ENCODE data around the gene SORCS2.

Gene SORCS2

DNA sequence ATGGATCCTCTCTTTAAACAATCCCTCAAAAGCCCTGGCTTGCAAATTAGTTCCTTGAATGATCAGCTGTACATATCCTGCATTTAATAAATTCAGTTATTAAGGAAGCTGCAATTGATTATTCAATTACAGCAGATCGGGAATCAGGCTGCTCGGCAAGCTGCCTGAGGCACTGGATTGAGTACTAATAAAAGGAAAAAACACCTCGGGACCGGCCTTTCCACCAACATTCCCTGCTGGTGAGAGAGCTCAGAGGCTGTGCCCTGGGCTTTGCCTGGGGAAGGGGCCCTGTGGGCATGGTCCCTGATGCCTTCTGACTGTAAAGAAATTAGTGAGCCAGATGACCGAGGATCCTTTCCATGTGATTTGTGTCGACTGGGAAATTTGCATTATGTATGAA is 69.2 kb downstream of the SORCS2 start:
- in situ Hi-C loops (cut with MboI; ENCODE audit: low sequenced_read_pairs) = no loop called here

DNA sequence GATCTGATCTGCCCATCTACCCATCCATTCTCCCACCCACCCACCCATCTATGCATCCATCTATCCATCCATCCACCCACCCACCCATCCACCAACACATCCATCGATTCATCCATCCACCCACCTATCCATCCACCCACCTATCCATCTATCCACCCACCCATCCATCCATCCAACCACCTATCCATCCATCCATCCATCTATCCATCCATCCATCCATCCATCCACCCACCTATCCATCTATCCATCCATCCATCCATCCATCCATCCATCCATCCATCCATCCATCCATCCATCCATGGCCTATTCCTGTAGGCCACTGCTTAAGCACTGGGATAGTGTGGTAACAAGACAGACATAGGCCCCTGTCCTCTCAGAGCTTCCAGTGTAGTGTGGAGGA is 69.8 kb downstream of the SORCS2 start:
- in situ Hi-C loops (cut with MboI; ENCODE audit: low sequenced_read_pairs) = no loop called here

DNA sequence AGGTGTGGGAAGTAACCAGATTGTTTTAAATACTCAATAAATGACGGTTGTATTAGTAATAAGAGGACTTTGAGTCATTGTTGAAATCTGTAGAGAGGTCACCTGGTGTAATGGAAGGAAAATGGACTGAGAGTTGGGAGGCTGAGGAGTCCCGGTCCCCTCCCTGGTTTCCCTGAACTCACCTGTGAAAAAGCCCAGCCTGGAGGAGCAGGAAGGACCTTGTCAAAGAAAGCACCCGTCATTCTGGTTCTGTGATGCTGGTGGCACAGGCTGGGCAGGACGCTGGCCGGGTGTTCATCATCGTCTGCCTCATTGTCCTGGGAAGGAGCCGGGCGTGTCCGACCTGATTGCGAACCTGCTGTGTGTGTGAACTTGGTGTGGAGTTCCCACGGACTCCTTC is 70.8 kb downstream of the SORCS2 start:
- in situ Hi-C loops (cut with MboI; ENCODE audit: low sequenced_read_pairs) = no loop called here

DNA sequence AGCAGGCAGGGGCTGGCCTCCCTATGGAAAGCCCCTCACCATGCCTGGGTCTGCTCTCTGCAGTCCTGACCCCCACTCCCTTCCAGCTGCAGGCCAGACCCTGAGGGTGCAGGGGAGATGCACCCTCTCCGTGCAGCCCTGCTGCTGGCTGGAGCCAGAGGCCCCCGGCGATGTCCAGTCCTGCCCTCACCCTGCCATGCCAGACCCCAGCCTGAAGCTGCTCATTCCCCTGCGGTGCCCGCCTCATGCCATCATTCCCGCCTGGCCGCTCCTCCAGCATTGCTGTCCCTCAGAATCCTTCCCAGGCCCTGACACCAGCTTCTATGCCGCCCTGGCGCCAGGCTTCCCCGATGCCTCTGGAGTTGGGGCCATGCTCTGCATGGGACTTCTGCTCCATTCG is 72.4 kb downstream of the SORCS2 start:
- in situ Hi-C loops (cut with MboI; ENCODE audit: low sequenced_read_pairs) = no loop called here

DNA sequence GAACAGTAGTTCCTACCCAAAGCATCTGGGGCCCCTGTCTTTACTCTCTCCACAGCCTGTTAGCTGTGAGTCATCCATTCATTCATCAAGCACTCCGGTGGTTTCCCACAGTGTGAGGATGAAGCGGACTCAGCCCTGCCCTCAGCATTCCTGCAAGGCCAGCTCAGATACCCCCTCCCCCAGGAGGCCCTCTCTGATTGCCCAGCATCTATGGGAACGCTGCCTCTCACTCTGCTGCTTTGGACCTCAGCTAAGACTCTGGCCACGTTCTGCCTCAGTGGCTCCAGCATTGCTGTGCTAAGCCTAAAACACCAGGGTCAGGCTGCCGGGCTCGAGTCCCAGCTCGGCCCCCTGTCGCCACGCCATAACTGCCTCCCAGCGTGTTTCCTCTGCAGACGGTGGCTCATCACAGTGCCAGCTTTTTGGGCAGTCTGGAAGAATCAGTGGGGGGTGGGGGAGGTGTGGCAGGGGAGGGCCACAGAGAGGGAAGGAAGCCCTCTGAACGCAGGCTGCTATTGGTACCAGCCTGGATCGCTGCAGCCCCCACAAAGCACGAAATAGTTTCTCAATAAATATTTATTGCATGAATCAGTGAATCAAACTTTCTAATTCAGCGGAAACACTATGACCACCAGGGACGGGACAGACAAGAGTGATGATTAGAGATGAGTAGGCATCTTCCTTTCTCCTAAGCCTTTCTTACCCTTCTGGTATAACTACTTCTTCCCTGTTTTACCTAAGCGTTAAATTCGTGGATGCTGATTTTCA is 74.4 kb downstream of the SORCS2 start:
- in situ Hi-C loops (cut with MboI; ENCODE audit: low sequenced_read_pairs) = no loop called here

DNA sequence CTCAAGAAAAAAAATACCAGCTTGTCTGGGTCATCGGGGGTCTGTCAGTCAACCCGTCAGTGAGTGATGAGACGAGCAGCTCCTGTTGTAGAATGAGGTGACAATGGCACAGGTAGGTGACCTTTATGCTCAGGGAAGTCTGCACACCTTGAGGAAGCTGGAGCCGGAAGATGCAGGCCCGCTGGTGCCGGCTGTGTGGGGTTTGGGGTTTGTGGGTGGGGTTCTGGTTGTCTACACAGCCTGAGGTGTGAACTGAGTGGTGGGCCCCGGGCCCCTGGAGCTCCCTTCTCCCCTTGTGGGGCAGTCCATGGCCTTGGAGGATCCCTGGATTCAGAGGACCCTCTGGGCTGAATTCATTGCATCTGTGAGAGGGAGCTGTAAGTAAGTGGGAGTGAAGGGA is 75.5 kb downstream of the SORCS2 start:
- in situ Hi-C loops (cut with MboI; ENCODE audit: low sequenced_read_pairs) = no loop called here

DNA sequence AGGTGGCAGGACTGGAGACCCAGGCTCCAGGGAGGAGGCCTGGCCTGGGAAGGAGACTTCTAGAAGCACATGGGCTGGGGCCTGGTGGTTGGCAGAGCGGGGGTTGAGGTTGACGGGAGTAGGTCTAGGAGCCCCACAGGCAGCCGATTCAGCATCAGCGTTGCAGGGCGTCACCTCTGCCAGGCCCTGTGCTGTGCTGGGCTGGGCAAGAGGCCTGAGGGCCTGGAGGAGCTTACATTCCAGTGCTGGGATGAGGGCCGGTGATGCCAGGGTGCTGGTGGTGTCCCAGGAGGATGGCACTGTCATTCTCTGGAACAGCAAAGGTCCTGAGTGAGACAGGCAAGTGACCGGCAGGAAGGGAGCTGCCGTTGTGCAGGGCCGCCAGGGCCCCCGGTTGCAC is 76.6 kb downstream of the SORCS2 start:
- in situ Hi-C loops (cut with MboI; ENCODE audit: low sequenced_read_pairs) = no loop called here

DNA sequence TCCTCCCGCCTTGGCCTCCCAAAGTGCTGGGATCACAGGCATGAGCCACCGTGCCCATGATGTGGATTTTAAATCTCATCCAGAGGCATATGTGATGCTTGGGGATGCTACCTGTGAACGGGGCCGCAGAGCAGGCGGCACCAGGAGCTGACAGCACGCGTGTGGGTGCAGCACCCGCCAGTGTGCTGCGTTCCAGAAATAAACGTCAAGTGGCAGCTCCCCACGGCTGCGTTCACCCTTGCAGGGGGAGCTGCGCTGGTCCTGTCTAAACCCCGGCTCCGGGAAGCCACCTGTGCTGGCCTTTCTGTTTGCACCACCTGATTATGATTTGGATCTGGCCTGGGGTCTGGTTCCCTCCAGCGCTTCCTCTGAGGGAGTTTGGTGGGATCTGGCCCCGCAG is 77.8 kb downstream of the SORCS2 start:
- in situ Hi-C loops (cut with MboI; ENCODE audit: low sequenced_read_pairs) = no loop called here

DNA sequence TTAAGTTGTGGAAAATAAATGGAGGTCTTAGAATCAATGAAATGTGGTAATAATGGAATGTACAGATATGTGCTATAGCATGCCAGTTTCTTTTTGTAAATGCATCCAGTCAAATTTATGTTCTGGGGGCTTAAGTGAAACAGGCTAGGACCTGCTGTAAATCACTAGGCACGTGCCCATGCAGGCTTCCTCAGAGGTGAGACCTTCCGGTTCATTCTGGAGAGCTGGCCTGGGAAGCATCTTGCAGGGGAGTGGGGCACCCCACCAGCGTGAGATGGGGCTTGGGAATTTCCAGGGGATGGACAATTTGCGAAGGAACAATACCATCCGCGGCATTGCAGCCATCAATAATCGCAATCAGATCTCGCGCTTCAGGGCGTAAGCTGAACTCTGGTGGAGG is 80.1 kb downstream of the SORCS2 start:
- in situ Hi-C loops (cut with MboI; ENCODE audit: low sequenced_read_pairs) = no loop called here

DNA sequence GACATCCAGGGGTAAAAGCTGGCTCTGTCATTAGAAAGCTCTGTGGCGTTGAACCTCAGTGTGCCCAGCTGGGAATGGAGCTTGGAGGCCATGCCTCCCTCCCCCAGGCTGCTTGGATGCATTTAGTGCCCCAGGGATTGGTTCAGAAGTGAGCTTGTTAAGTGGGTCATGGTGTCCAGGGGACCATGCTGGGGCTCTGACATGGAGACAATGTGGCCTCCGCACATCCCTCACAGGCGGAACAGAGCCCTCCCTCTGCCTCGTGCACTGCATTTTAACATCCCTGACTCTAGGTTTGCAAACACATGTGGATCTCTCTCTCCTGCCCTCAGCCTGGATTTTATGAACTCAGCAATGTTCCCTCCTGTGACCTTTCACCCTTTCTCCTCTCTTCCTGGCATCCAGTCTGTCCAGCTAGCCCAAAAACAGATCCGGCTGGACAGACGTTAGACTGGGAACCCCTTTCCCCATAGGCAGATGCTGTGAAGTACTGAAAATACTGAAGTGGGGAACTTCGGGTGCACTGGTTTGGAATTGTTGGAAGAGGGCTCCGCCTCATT is 81.5 kb downstream of the SORCS2 start:
- in situ Hi-C loops (cut with MboI; ENCODE audit: low sequenced_read_pairs) = no loop called here

DNA sequence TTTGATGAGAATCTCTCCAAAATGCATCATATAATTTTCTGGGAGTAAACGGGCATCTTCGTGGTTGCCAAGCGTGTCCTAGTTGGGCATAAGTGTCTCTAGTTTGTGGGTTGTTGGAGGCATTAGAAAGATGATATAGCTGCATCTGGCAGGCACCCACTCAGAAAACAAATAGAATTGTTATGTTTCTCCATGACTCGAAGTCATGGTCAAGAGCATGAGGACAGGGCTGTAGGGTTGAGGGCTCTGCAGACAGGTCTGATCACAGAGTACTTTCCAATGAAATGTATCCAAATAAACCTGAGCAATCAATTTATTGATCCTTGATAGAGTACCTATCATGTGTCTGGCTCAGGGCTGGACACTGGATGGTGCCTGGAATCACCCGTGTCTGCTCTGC is 82.7 kb downstream of the SORCS2 start:
- in situ Hi-C loops (cut with MboI; ENCODE audit: low sequenced_read_pairs) = no loop called here

DNA sequence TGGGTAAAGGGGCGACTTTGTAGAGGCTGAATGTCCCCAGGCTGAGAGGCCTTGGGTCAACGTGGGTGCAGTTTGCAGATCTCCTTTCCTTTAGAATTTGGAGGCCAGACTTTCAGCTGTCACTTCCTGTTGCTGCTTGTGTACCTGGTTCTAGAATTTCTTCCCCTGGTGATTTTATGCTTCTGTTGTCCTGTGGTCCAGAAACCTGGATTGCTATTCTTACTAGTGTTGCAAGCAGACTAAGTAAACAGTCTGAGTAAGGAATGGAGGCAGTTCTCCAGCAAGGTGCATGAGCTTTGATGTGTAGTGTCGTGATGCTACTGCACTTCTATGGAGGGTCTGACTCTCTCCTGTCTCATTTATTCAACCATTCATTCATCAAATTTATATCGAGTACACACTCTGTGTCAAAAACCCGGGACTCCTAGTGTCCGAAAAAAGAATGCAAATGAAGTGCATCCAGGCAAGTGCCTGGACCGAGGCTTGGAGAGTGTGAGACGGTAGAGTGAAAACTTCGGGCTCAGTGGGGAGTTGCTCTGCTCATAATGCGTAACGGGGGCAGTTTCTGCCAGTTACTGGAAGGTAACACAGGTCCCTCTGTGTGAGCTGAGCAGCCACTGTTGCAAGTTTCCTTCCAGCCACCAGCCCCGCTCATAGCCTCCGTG is 83.3 kb downstream of the SORCS2 start:
- in situ Hi-C loops (cut with MboI; ENCODE audit: low sequenced_read_pairs) = no loop called here

DNA sequence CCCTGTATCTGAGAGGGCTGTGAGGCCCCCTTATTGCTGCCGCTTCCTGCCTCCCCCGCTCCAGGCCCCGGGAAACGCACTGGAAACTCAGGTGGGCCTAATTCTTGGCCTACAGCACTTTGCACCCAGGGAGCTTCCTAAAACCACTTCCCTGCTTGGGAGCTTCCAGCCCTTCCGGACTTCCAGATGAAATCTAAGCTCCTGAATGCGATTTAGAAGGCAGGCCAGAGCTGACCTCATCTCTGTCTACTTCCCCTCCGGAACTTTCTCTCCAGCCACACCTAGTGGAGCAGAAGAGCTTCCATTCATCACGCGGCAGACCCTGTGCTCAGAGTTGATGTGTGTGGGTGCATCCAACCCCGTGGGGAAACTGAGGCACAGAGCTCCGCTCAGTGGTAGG is 84.2 kb downstream of the SORCS2 start:
- in situ Hi-C loops (cut with MboI; ENCODE audit: low sequenced_read_pairs) = no loop called here

DNA sequence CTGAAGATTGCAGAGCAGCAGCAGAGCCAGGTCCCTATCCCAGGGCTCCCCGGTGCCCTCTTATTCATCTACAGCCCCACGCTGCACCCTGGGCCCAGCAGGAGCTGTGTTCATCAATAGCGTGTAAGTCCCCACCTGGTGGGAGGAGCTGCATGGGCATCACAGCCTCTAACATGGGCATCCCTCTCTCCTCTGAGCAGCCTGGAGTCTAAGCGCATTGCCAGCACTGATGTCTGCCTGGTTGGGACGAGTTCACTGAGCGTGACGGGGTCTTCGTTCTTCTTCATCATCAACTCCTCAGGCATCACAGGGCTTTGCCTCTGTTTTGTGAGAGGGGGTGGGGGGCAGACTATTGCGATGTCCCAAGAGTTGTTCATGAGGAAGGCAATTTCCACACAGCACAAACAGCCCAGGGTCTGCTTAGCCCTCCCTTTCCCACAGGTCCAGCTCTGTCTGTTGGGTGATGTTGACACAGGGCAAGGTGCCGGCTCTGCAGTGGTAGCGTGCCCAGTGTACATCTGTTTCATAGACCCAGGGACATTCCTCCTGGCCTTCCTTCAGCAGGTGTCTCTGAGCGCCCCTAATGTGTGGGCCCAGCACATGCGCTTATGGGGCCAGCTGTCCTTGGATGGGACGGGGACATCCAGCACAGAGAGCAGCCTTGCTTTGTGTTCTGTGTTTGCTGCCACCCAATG is 85.9 kb downstream of the SORCS2 start:
- in situ Hi-C loops (cut with MboI; ENCODE audit: low sequenced_read_pairs) = no loop called here

DNA sequence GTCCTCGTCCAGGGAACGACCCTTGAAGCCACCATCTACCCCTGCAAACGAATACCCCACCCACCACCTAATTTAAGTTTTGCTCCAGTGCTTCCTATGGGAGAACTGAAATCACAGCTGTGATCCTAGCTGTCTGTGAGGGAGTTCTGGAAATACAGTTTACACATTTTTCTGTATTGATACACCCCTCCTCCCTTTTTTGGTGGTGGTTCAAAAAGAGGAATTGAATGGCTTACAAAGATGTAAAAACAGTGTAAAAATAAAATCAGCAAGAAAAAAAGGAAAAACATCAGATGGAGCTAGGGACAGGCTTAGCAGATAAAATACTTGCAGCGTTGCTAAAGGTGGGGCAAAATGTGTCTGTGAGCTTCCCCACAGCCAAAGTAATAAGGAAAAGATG is 86.6 kb downstream of the SORCS2 start:
- in situ Hi-C loops (cut with MboI; ENCODE audit: low sequenced_read_pairs) = no loop called here

DNA sequence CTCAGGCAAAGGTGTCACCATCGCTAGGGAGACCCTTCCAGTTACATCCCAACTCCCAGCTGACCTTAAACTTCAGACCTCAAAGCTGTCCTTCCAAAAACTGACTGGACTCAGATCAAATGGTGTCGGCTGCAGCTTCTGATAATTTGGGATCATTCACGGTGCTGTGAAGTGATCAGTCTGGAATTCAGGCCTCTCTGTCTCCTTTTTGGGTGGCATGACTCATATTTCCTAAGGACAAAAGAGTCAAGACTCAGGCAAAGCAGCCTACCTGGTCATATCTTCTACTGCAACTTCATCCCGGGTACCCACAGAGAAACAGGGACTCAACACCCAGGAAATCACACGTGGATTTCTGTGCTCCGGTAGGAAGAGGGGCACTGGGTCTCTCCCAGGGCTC is 87.6 kb downstream of the SORCS2 start:
- in situ Hi-C loops (cut with MboI; ENCODE audit: low sequenced_read_pairs) = no loop called here

DNA sequence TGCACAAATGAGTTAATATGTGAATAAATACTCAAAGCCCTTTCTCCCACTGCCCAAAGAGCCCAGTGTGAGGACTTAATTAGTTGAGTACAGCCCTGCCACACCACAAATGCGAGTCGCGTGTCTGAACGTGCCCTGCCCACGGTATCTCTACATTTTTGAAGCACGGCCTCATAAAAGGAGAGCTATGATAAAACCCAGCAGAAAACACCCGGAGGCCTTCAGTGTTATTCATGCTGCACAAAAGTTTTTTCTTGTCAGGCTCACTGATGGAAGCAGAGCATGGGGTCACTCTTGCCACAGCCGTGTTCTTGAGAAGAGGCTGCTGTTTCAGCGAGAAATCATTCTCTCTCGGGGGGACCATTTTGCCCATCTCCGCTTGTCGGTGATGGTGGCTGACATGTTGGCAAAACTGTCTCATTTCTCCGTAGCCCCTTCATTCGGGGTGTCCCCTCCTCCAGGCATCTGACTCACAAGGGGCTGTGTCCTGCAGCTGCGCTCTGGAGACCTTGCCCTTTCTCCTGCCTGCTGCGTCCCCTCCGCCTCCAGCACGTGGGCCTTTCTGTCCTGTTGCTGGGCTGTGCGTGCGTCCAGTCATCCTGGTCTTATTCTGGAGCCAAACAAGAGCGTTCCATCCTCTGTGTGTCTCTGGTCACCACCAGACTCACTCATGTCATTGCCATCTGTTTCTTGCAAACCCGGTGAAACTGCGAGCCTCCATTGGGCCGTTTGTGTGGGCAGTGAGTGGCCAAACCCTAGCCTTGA is 88.8 kb downstream of the SORCS2 start:
- in situ Hi-C loops (cut with MboI; ENCODE audit: low sequenced_read_pairs) = no loop called here

DNA sequence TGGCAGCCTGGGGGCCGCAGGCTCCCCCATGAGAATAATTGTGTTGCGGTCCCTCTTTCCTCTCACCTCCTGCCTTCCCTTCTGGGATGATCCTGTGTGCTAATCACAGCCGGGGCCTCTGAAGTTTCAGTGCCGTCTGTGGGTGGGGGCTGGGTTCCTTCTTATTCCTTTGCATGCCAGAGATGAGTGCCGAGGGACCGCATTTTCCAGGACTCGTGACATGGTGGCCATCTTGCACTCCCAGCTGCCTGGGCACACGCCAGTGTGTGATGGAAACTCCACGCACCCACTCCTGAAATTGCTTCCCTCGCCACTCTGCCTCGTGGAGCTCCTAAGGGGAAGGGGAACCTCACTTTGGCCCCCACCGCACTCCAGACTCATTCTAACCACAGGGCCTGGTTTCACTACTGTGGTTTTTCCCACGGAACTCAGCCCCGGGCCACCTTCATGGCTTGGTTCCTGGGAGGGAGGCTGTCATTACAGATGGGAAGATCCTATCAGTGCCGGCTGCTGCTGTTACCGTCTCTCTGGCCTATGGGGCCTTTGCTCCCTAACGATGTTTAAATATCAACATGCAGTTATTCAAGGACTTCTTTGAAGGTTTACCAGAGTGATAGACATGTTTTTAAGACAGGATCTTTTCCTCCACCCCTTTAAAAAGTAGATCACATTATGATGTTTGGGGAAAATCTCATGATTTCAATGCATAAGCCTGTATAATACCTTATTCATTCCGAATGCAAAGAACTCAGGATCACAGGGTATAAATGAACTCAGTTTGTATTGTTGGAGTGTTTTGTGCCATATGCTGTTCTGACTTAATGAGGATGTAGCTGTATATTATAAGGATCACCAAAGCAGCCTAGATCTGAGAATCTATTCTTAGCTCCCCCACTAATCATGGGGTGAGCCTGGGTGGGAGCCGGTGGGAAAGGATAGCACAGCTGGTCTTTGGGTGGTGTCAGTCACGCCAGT is 89.6 kb downstream of the SORCS2 start:
- in situ Hi-C loops (cut with MboI; ENCODE audit: low sequenced_read_pairs) = no loop called here

DNA sequence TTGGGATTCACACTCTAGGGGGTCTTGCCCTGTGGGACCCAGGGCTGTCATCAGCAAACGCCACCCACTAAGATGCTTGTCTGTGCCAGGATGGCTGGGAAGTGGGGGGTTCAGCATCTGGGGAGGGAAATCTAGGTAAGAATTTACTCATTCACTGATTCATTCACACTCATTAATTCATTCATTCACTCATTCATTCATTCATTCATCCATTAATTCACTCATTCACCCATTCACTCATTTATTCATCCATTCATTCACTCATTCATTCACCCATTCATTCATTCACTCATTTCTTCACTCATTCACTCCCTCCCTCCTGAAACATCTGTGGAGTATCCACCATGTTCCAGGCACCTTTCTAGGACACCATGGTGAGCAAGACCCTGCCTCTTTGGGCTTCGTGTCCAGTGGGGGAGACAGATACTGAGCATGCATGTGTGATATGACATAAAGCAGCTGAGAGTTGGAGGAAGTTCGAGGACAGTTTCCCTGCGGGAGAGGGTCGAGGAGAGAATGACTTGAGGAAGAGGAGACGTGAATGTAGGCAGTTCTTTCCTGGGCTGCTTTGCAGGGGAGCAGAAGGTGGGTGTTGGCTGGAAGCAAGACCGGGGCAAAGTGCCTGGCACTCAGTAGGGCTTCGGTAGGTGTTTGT is 90.6 kb downstream of the SORCS2 start:
- in situ Hi-C loops (cut with MboI; ENCODE audit: low sequenced_read_pairs) = no loop called here
